ENCODE measurements around the gene ZNF423. TPM values are rescaled to one million over a fixed set of nuclear protein-coding genes. Genes with fewer than 3 reads are reported as not detected.

ZNF423 gene
- total RNA-seq, 1 donor from 2014 or later = 19.8 TPM

DNA sequence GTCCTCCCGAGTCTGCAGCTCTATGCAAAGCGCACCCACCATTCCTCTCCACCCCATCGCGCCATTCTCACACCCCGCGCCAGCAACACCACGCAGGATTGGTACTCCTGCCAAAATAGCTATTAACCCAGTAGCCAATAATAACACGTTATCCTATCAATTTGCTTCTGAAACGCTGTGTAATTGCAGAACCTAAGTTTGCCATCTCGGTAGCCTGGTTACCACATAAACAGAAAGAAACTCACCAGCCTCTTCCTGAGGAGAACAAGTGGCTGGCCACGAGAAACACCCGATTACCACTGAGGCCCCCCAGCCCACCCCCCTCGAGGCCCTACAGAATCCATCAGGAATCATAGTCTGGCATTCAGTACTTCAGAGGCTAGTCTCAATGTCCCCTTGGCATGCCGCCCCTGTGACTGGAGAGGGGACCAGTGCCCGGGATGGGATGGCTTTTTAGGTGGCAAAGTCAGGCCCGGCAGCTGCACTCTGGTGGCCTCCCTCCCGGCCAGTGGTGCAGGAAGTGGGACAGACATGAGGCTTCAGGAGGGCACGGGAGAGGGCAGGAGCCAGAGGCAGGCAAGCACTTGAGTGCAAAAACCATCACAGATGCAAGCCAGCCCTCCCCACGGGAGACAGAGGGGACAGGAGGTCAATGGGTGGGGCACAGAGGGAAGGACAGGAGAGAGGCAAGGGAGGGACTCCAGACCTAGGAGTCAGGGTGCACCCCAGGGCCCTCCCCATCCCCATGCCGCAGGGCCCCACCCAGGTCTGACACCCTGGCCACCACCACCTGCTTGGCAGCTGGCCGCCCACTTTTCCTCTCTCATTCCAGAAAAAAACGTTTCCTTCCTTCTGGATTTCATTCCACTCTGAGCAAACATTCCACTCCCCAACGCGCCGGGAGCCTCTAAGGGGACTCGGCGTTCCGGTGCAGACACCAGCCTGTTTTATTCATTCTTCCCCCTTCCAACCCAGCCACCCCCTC lies 192.5 kb downstream of the ZNF423 start:
- Mint-ChIP-seq H3K27me3 (ENCODE audit: low read depth) (no peaks in the 10 kb centered on the region), H3K9me3 (no peaks in the 10 kb centered on the region), H3K36me3 (no peaks in the 10 kb centered on the region), H3K27ac (peak overlapping the region; percentile 53), H3K4me1 (peaks cover 20% of the 10 kb centered on the region), H3K4me3 (peak overlapping the region; percentile 8)
- DNase-seq (ENCODE audit: low spot score in 2 of 2, unreplicated experiment in 2 of 2) = no peak
- TF ChIP-seq, protein P1, sequence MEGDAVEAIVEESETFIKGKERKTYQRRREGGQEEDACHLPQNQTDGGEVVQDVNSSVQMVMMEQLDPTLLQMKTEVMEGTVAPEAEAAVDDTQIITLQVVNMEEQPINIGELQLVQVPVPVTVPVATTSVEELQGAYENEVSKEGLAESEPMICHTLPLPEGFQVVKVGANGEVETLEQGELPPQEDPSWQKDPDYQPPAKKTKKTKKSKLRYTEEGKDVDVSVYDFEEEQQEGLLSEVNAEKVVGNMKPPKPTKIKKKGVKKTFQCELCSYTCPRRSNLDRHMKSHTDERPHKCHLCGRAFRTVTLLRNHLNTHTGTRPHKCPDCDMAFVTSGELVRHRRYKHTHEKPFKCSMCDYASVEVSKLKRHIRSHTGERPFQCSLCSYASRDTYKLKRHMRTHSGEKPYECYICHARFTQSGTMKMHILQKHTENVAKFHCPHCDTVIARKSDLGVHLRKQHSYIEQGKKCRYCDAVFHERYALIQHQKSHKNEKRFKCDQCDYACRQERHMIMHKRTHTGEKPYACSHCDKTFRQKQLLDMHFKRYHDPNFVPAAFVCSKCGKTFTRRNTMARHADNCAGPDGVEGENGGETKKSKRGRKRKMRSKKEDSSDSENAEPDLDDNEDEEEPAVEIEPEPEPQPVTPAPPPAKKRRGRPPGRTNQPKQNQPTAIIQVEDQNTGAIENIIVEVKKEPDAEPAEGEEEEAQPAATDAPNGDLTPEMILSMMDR (IDR thresholded peaks at IDR 0.05; ENCODE audit: unreplicated experiment) = no peak

DNA sequence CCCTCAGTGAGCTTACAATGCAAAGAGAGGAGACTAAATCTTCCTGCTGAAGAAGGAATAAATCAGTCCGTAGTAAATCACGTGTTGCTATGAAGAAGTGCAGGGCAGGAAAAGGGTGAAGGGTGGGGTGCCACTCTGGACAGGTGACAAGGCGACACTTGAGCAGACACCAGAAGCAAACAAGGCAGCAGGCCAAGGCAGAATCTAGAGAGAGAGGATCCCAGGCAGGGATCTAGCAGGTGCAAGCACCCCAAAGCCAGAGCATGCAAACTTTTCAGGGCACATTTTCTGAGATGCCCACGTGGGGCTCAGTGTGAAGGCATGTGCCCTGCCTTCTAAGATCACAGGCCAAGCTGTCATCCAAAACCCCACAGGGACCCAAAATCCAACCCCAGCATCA lies 193.3 kb downstream of the ZNF423 start:
- H3K27ac Mint-ChIP-seq = no peak overlapping the region
- H3K4me3 Mint-ChIP-seq = no peak overlapping the region
- no peak for DNase-seq (ENCODE audit: low spot score in 2 of 2, unreplicated experiment in 2 of 2)
- no peaks in the 10 kb centered on the region for H3K9me3 Mint-ChIP-seq
- no peaks in the 10 kb centered on the region for H3K27me3 Mint-ChIP-seq (ENCODE audit: low read depth)
- no peaks in the 10 kb centered on the region for H3K36me3 Mint-ChIP-seq
- TF ChIP-seq, protein P1 (IDR thresholded peaks at IDR 0.05; ENCODE audit: unreplicated experiment) = no peak
- peaks cover 20% of the 10 kb centered on the region for H3K4me1 Mint-ChIP-seq

DNA sequence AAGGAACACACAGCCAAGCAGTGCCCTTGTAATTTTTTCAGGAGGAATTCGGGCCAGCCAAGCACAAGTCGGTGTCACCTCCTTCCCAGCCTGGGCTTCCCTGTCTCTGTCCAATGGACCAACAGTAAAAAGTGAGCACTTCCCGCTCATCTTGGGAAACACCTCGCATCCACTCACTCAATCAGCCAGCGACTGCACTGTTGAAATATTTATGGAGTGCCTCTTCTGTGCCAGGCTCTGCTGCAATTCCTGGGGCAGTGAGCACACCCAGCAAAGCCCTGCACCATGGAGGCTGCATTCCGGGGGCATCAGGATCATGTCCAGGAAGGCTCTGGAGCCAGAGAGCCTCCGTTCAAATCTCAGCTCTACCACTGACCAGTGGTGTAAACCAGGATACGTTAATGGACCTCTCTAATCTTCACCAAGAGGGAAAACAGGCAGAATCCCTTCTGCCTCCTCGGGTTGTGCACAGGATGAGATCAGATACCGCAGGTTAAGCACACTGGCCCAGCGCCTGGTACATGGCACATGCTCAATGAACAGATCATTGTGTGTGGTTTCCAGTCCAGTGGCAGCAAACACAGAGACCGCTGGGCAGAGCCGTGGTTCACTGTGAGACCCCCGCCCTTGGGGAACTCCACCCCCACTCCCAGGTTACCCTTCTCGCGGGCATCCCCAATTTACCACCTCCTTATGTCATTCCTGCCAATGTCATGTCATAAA lies 194.3 kb downstream of the ZNF423 start:
- Mint-ChIP-seq H3K27me3 (ENCODE audit: low read depth) (no peaks in the 10 kb centered on the region), H3K36me3 (no peaks in the 10 kb centered on the region), H3K4me1 (peaks cover 20% of the 10 kb centered on the region), H3K4me3 (no peak overlapping the region), H3K27ac (no peak overlapping the region), H3K9me3 (no peaks in the 10 kb centered on the region)
- no peak for DNase-seq (ENCODE audit: low spot score in 2 of 2, unreplicated experiment in 2 of 2)
- TF ChIP-seq, protein P1 (IDR thresholded peaks at IDR 0.05; ENCODE audit: unreplicated experiment) = no peak

DNA sequence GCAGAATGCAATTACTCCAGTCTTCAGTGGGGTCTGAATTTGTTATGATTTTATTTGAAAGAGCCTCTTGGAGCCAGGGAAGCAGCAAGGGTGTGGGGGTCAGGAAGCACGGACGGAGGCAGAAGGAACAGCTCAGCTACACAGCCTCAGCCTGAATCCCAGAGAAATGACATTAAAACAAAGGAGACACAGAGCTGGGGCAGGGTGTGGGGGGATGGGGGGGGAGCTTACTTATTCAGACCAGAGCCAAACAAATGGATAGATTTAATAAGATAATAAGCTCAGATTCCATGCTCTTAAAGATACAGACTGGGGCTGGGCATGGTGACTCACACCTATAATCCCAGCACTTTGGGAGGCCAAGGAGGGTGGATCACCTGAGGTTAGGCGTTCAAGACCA lies 195.3 kb downstream of the ZNF423 start:
- Mint-ChIP-seq H3K4me3 (no peak overlapping the region), H3K9me3 (no peaks in the 10 kb centered on the region), H3K36me3 (no peaks in the 10 kb centered on the region), H3K27me3 (ENCODE audit: low read depth) (no peaks in the 10 kb centered on the region), H3K27ac (no peak overlapping the region), H3K4me1 (peaks cover 15% of the 10 kb centered on the region)
- TF ChIP-seq, protein P1 (IDR thresholded peaks at IDR 0.05; ENCODE audit: unreplicated experiment) = no peak
- no peak for DNase-seq (ENCODE audit: low spot score in 2 of 2, unreplicated experiment in 2 of 2)

DNA sequence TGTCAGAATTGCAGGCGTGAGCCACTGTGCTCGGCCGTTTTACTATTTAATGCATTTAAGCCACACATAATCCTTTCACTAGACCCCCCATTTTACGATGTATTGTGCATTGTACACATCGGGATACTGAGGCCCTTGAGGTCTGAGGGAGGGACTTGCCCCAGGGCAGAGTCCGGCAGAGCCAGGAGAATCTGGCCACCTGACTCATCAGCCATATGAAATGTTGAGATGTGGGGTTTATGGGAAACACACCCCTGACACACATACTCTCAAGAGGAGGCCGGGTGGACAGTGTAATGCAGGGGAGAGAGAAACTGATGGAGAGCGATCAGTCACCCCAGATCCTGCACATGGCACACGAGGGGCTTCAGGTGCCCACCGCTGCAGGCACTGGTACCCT lies 196.6 kb downstream of the ZNF423 start:
- no peak overlapping the region for H3K27ac Mint-ChIP-seq
- H3K27me3 Mint-ChIP-seq (ENCODE audit: low read depth) = no peaks in the 10 kb centered on the region
- no peaks in the 10 kb centered on the region for H3K36me3 Mint-ChIP-seq
- H3K4me1 Mint-ChIP-seq = peaks cover 7% of the 10 kb centered on the region
- no peak for DNase-seq (ENCODE audit: low spot score in 2 of 2, unreplicated experiment in 2 of 2)
- no peak overlapping the region for H3K4me3 Mint-ChIP-seq
- TF ChIP-seq, protein P1 (IDR thresholded peaks at IDR 0.05; ENCODE audit: unreplicated experiment) = no peak
- no peaks in the 10 kb centered on the region for H3K9me3 Mint-ChIP-seq
